IMR-90 (cell line): ENCODE data around the gene NCR2.

Source experiments
- CHD1 ChIP-seq: IDR thresholded peaks from 2 replicates; pipeline ENCODE4 v1.6.1; 2012; ENCODE audit warnings: low read depth, low read length, improper control_type of control experiment
- CTCF ChIP-seq: conservative IDR thresholded peaks from 2 replicates; pipeline ENCODE4 v1.5.1; 2012; ENCODE audit warnings: mild to moderate bottlenecking, low read depth, low read length, improper control_type of control experiment
- MXI1 ChIP-seq: IDR thresholded peaks from 2 replicates; pipeline ENCODE4 v1.6.1; 2012; ENCODE audit warnings: low read depth, mild to moderate bottlenecking, low read length, moderate library complexity, borderline replicate concordance
- POLR2A ChIP-seq: IDR thresholded peaks from 2 replicates; pipeline ENCODE4 v1.6.1; 2012; ENCODE audit warnings: mild to moderate bottlenecking, low read depth, low read length

GRCh38 chr6:41355952-41356351 lies 20.5 kb downstream of the NCR2 start:
- no peak for TF ChIP-seq POLR2A
- no peak for TF ChIP-seq MXI1
- no peak for TF ChIP-seq CTCF
- no peak for TF ChIP-seq CHD1
